Astrocyte (in vitro differentiated cells and primary cell): Measurements from ENCODE around the gene PLEKHG5. TPM values are rescaled to one million over a fixed set of nuclear protein-coding genes. Genes with fewer than 3 reads are reported as not detected.

Source experiments
- DNase-seq: peaks from one replicate; pipeline ENCODE4 v3.0.0-alpha.2; 2010; ENCODE audit warnings: low read depth
- FAIRE-seq: peaks from 2 replicates; lab custom pipeline; 2011; peaks lifted over from hg19 to GRCh38; lab: Jason Lieb, UNC
- H2AFZ ChIP-seq: 2 replicates; pipeline ENCODE4 v1.6.0; 2012; ENCODE audit warnings: low read depth, low read length, inconsistent platforms
- H3K27ac ChIP-seq: 2 replicates; pipeline ENCODE4 v1.5.1; 2011; ENCODE audit warnings: low read depth, low read length, inconsistent platforms
- H3K27me3 ChIP-seq: 2 replicates; pipeline ENCODE4 v1.6.0; 2011; ENCODE audit warnings: low read length, inconsistent platforms; ENCODE audit not compliant: insufficient read depth
- H3K36me3 ChIP-seq: 2 replicates; pipeline ENCODE4 v1.5.1; 2011; ENCODE audit warnings: low read length, inconsistent platforms; ENCODE audit not compliant: insufficient read depth
- H3K4me1 ChIP-seq: 2 replicates; pipeline ENCODE4 v1.5.1; 2011; ENCODE audit warnings: low read length, inconsistent platforms; ENCODE audit not compliant: insufficient read depth
- H3K4me2 ChIP-seq: 2 replicates; pipeline ENCODE4 v1.6.0; 2012; ENCODE audit warnings: low read length, inconsistent platforms
- H3K4me3 ChIP-seq: 2 replicates; pipeline ENCODE4 v1.5.1; 2011; ENCODE audit warnings: low read depth, mild to moderate bottlenecking, low read length, inconsistent platforms; ENCODE audit not compliant: insufficient read depth
- H3K79me2 ChIP-seq: 2 replicates; pipeline ENCODE4 v1.6.0; 2012; ENCODE audit warnings: mild to moderate bottlenecking, low read length, inconsistent platforms; ENCODE audit not compliant: insufficient read depth
- H3K9ac ChIP-seq: 2 replicates; pipeline ENCODE4 v1.6.0; 2012; ENCODE audit warnings: mild to moderate bottlenecking, low read length, inconsistent platforms
- H3K9me3 ChIP-seq: 2 replicates; pipeline ENCODE4 v1.5.1; 2012; ENCODE audit warnings: low read depth, mild to moderate bottlenecking, low read length, inconsistent platforms; ENCODE audit not compliant: insufficient read depth
- H4K20me1 ChIP-seq: 2 replicates; pipeline ENCODE4 v1.6.0; 2012; ENCODE audit warnings: low read length, inconsistent platforms; ENCODE audit not compliant: insufficient read depth
- H3K27ac Mint-ChIP-seq: one replicate; pipeline ENCODE4 v1.8.0; 2021; ENCODE audit warnings: mild to moderate bottlenecking, mixed read lengths; ENCODE audit not compliant: unreplicated experiment
- H3K27me3 Mint-ChIP-seq: one replicate; pipeline ENCODE4 v1.8.0; 2021; ENCODE audit warnings: low read depth, mixed read lengths; ENCODE audit not compliant: unreplicated experiment
- H3K36me3 Mint-ChIP-seq: one replicate; pipeline ENCODE4 v1.8.0; 2021; ENCODE audit warnings: low read depth, mixed read lengths; ENCODE audit not compliant: unreplicated experiment
- H3K4me1 Mint-ChIP-seq: one replicate; pipeline ENCODE4 v1.8.0; 2021; ENCODE audit warnings: low read depth, mixed read lengths; ENCODE audit not compliant: unreplicated experiment
- H3K4me3 Mint-ChIP-seq: one replicate; pipeline ENCODE4 v1.8.0; 2021; ENCODE audit warnings: mild to moderate bottlenecking, moderate library complexity, mixed read lengths; ENCODE audit not compliant: unreplicated experiment
- H3K9me3 Mint-ChIP-seq: one replicate; pipeline ENCODE4 v1.8.0; 2021; ENCODE audit warnings: mild to moderate bottlenecking, mixed read lengths; ENCODE audit not compliant: unreplicated experiment
- EZH2 ChIP-seq: IDR thresholded peaks from 2 replicates; pipeline ENCODE4 v1.6.1; 2012; ENCODE audit warnings: mild to moderate bottlenecking, low read length, inconsistent platforms; ENCODE audit not compliant: insufficient read depth
- total RNA-seq: library from RNA; stranded (reverse); gene quantifications from 2 replicates; pipeline ENCODE4 v1.2.1, GENCODE V29; 2021
- TF ChIP-seq, protein P1 (sequence below): IDR thresholded peaks from 2 replicates; pipeline ENCODE4 v1.5.1; 2011; ENCODE audit warnings: low read depth, mild to moderate bottlenecking, inconsistent platforms, low read length, moderate library complexity; ENCODE audit not compliant: insufficient read depth

Gene PLEKHG5
- total RNA-seq, 1 donor from 2014 or later, result 25.1 TPM

GRCh38 chr1:6467224-6467623 is 24.2 kb downstream of the PLEKHG5 start:
- Histone ChIP-seq H2AFZ (no peak overlapping the region), H3K9me3 (no peaks in the 10 kb centered on the region), H3K36me3 (peaks cover 7% of the 10 kb centered on the region), H3K79me2 (no peaks in the 10 kb centered on the region), H3K27me3 (no peaks in the 10 kb centered on the region), H3K4me3 (no peak overlapping the region), H4K20me1 (peaks cover 58% of the 10 kb centered on the region), H3K4me1 (no peaks in the 10 kb centered on the region), H3K4me2 (no peak overlapping the region), H3K27ac (no peak overlapping the region), H3K9ac (no peak overlapping the region)
- DNase-seq (no peak), FAIRE-seq (no peak)
- Mint-ChIP-seq H3K36me3 (peaks cover 28% of the 10 kb centered on the region), H3K27me3 (peaks cover 5% of the 10 kb centered on the region), H3K27ac (no peak overlapping the region), H3K4me1 (no peaks in the 10 kb centered on the region), H3K4me3 (no peak overlapping the region), H3K9me3 (peaks cover 1% of the 10 kb centered on the region)
- no peak for TF ChIP-seq EZH2
- TF ChIP-seq, protein P1, sequence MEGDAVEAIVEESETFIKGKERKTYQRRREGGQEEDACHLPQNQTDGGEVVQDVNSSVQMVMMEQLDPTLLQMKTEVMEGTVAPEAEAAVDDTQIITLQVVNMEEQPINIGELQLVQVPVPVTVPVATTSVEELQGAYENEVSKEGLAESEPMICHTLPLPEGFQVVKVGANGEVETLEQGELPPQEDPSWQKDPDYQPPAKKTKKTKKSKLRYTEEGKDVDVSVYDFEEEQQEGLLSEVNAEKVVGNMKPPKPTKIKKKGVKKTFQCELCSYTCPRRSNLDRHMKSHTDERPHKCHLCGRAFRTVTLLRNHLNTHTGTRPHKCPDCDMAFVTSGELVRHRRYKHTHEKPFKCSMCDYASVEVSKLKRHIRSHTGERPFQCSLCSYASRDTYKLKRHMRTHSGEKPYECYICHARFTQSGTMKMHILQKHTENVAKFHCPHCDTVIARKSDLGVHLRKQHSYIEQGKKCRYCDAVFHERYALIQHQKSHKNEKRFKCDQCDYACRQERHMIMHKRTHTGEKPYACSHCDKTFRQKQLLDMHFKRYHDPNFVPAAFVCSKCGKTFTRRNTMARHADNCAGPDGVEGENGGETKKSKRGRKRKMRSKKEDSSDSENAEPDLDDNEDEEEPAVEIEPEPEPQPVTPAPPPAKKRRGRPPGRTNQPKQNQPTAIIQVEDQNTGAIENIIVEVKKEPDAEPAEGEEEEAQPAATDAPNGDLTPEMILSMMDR, result no peak

GRCh38 chr1:6466751-6467150 is 24.7 kb downstream of the PLEKHG5 start:
- Histone ChIP-seq H3K9me3 (no peaks in the 10 kb centered on the region), H3K36me3 (peaks cover 10% of the 10 kb centered on the region), H3K27me3 (no peaks in the 10 kb centered on the region), H3K27ac (no peak overlapping the region), H3K79me2 (no peaks in the 10 kb centered on the region), H3K9ac (no peak overlapping the region), H3K4me1 (no peaks in the 10 kb centered on the region), H3K4me2 (no peak overlapping the region), H4K20me1 (peaks cover 57% of the 10 kb centered on the region), H3K4me3 (no peak overlapping the region), H2AFZ (no peak overlapping the region)
- H3K27ac Mint-ChIP-seq, result no peak overlapping the region
- H3K9me3 Mint-ChIP-seq, result peaks cover 2% of the 10 kb centered on the region
- peaks cover 5% of the 10 kb centered on the region for H3K27me3 Mint-ChIP-seq
- H3K36me3 Mint-ChIP-seq, result peaks cover 27% of the 10 kb centered on the region
- DNase-seq (no peak), FAIRE-seq (no peak)
- no peaks in the 10 kb centered on the region for H3K4me1 Mint-ChIP-seq
- TF ChIP-seq, protein P1, result no peak
- TF ChIP-seq EZH2, result no peak
- no peak overlapping the region for H3K4me3 Mint-ChIP-seq

DNA sequence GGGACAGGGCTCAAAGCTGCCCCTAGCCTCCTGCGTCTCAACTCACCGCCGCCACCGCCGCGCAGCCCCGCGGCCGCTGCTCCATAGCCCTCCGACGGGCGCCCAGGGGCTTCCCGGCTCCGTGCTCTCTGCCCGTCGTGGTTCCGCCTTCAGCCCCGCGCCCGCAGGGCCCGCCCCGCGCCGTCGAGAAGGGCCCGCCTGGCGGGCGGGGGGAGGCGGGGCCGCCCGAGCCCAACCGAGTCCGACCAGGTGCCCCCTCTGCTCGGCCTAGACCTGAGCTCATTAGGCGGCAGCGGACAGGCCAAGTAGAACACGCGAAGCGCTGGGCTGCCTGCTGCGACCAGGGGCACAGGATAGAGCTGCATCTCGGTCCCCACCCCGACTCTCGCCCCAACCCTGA is 25.4 kb downstream of the PLEKHG5 start, which contains the start of gene TNFRSF25:
Gene TNFRSF25, minus strand, starts transcription at position 151 of the 400 bp plus-strand sequence. Its CDS starts 66 bp downstream, at position 85.
- no peaks in the 10 kb centered on the region for H3K4me1 ChIP-seq
- peaks cover 29% of the 10 kb centered on the region for H3K36me3 Mint-ChIP-seq

More for the DNA sequence above, 25.4 kb downstream of the PLEKHG5 start, which contains the start of gene TNFRSF25:
- Histone ChIP-seq H3K9ac (no peak within 1 kb of the TSS), H4K20me1 (peaks cover 57% of the 10 kb centered on the region), H3K36me3 (peaks cover 10% of the 10 kb centered on the region), H3K27ac (no peak within 1 kb of the TSS), H3K4me3 (no peak within 1 kb of the TSS), H3K9me3 (no peaks in the 10 kb centered on the region), H2AFZ (no peak within 1 kb of the TSS), H3K79me2 (no peaks in the 10 kb centered on the region), H3K4me2 (no peak within 1 kb of the TSS), H3K27me3 (no peaks in the 10 kb centered on the region)
- peaks cover 5% of the 10 kb centered on the region for H3K27me3 Mint-ChIP-seq
- peaks cover 2% of the 10 kb centered on the region for H3K9me3 Mint-ChIP-seq
- no peak for FAIRE-seq
- TF ChIP-seq, protein P1, result no peak
- TF ChIP-seq EZH2, result no peak
- H3K4me3 Mint-ChIP-seq, result no peak within 1 kb of the TSS
- H3K4me1 Mint-ChIP-seq, result no peaks in the 10 kb centered on the region
- no peak within 1 kb of the TSS for H3K27ac Mint-ChIP-seq
- DNase-seq, result no peak
